IPS DF 6.9 (cell line): ENCODE data around the gene DOCK2.
A peak's percentile ranks its signal among the peaks of the same experiment; 100 is the strongest.
"Not testable (repeated sequence)": the region's sequence is repeated elsewhere in the genome, so short reads cannot be mapped to it uniquely, and the experiment has no call there.

ENCODE experiments used
- DNase-seq: peaks from one replicate; pipeline ENCODE4 v3.0.0-alpha.2; 2013; ENCODE audit warnings: low read depth, low spot score
- H3K27ac ChIP-seq: one replicate; pipeline ENCODE4 v1.5.1; 2013; ENCODE audit warnings: low read length, control low read depth
- H3K27me3 ChIP-seq: 2 replicates; pipeline ENCODE4 v1.6.1; 2013; ENCODE audit warnings: mild to moderate bottlenecking, low read length; ENCODE audit not compliant: control insufficient read depth, insufficient read depth
- H3K36me3 ChIP-seq: 2 replicates; pipeline ENCODE4 v1.6.1; 2013; ENCODE audit warnings: low read length; ENCODE audit not compliant: control insufficient read depth, insufficient read depth
- H3K4me1 ChIP-seq: 2 replicates; pipeline ENCODE4 v1.6.1; 2013; ENCODE audit warnings: low read length; ENCODE audit not compliant: control insufficient read depth, insufficient read depth
- H3K4me3 ChIP-seq: 2 replicates; pipeline ENCODE4 v1.5.1; 2013; ENCODE audit warnings: mild to moderate bottlenecking, low read length
- H3K9me3 ChIP-seq: 2 replicates; pipeline ENCODE4 v1.6.1; 2013; ENCODE audit warnings: low read length, inconsistent platforms; ENCODE audit not compliant: control insufficient read depth, insufficient read depth
- WGBS: extraction: QIAGEN DNeasy Blood & Tissue Kit; methylation state at CpG from one replicate; pipeline ENCODE4 v1.1.7; 2013; ENCODE audit warnings: mixed read lengths, missing lambda C conversion rate; ENCODE audit not compliant: insufficient read length, insufficient coverage; 5-methylcytosine and 5-hydroxymethylcytosine counted together

Gene DOCK2

DNA sequence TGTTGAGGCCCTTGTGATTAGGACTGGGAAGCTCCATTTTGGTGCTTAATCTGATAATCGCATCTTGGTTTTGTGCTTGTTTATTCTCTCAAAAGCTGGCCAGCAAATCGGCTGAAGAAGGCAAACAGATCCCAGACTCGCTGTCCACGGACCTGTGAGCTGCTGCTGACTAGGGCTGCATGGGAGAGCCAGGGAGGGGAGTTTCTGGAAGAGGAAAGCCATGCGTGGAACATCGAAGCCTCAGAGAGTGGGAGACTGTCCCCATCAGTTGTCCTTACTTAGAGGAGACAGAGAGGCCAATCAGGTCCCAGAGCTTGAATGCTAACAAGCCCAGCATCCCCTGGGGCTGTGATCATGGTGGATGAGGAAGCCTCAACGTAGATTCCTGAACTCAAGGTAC, 445.6 kb downstream of the DOCK2 start:
- DNase-seq, result no peak
- H3K4me3 ChIP-seq, result no peak overlapping the region
- no peaks in the 10 kb centered on the region for H3K27me3 ChIP-seq
- no peak overlapping the region for H3K27ac ChIP-seq
- no peaks in the 10 kb centered on the region for H3K9me3 ChIP-seq
- WGBS, result no CpG with 5 or more reads among the region's 7 CpGs
- no peaks in the 10 kb centered on the region for H3K4me1 ChIP-seq
- no peaks in the 10 kb centered on the region for H3K36me3 ChIP-seq

DNA sequence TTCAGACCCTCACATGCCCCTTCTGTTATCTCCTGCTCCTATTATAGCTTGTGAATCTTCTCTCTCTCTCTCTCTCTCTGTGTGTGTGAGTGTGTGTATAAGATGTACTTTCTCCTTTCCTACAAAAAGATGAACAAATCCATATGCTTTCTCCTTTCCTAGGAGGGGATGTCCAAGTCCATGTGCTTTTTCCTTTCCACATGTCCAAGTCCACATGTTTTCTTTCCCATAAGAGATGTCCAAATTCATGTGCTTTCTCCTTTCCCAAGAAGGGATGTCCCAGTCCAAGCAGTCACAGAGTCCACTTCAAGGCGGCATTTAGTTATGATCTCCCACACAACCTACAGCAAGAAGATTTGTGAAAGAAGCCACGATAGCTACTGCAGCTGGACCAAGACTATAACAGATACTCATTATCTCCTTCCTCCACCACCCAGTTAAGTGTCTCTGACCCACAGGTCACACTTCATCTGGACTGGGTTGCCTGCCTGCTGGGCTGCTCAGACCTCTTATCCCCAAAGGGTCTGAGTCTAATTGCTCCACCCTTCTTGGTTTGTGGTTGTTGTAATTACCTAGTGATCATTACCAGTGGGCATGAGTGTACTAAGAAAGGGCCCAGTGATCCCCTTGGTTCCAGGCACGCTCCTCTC, 450.2 kb downstream of the DOCK2 start:
- no peaks in the 10 kb centered on the region for H3K4me1 ChIP-seq
- no peaks in the 10 kb centered on the region for H3K9me3 ChIP-seq
- H3K36me3 ChIP-seq, result no peaks in the 10 kb centered on the region
- H3K27me3 ChIP-seq, result no peaks in the 10 kb centered on the region
- no peak for DNase-seq
- no peak overlapping the region for H3K27ac ChIP-seq
- no CpG with 5 or more reads among the region's 3 CpGs for WGBS
- no peak overlapping the region for H3K4me3 ChIP-seq

DNA sequence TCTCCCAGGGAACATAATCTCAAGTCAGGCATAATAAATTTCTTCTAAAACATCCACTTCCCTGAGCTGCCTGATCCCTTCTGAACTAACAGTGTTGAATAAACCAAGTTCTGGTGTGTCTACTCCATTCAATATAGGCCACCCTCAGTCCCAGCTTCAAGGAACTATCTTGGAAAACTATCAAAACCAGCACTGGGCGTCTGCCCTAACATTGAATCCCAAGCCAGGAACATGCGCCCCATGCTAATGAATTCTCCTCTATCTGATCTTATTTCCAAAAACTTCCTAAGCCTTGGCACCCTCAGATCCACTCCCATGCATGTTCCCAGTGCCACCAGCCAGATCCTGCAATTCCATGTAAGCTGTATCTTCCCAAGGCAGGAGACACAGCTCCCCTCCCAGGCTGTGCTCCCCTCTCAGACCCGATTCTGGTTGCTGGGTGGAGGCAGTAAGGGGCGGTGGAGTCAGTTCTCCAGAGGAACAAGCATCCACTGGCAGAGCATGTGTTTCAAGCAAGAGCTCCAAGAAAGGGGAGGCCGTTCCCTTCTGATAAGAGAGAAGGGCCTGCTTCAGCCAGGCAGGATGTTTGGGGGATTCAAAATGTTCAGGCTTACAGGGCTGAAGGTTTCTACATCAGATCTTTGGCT, 455.5 kb downstream of the DOCK2 start:
- no peak overlapping the region for H3K27ac ChIP-seq
- no peaks in the 10 kb centered on the region for H3K9me3 ChIP-seq
- H3K4me1 ChIP-seq, result no peaks in the 10 kb centered on the region
- WGBS, result no CpG with 5 or more reads among the region's 5 CpGs
- no peak for DNase-seq
- no peaks in the 10 kb centered on the region for H3K27me3 ChIP-seq
- H3K36me3 ChIP-seq, result no peaks in the 10 kb centered on the region
- no peak overlapping the region for H3K4me3 ChIP-seq

DNA sequence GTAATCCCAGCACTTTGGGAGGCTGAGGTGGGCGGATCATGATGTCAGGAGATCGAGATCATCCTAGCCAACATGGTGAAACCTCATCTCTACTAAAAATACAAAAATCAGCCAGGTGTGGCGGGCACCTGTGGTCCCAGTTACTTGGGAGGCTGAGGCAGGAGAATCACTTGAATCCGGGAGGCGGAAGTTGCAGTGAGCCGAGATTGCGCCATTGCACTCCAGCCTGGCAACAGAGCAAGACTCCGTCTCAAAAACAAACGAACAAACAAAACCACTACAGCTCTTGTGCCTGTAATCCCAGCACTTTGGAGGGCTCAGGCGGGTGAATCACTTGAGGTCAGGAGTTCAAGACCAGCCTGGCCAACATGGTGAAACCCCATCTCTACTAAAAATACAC, 457.3 kb downstream of the DOCK2 start:
- not testable (repeated sequence) for H3K27me3 ChIP-seq, H3K4me3 ChIP-seq, H3K36me3 ChIP-seq, H3K9me3 ChIP-seq, H3K4me1 ChIP-seq, H3K27ac ChIP-seq, DNase-seq
- no CpG with 5 or more reads among the region's 10 CpGs for WGBS

DNA sequence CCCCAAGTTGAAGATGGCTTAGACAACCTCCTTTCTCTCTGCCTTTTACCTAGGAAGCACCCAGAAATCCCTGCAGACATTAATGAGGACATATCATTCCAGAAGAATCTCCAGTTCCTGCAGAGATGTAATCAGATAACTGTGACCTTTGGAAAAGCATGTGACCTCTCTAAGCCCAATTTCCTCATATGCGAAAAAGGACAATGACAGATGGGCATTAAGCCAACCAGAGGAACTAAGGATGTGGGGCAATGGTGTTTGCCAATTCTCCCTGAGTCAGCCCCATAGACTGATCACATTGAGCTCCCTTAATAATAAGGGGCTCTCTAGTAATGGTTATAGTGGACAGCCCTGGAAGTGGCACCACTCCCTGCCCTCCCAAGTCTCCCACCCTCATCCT, 458.6 kb downstream of the DOCK2 start:
- no peaks in the 10 kb centered on the region for H3K9me3 ChIP-seq
- WGBS, result no CpG with 5 or more reads among the region's 1 CpG
- no peaks in the 10 kb centered on the region for H3K36me3 ChIP-seq

DNA sequence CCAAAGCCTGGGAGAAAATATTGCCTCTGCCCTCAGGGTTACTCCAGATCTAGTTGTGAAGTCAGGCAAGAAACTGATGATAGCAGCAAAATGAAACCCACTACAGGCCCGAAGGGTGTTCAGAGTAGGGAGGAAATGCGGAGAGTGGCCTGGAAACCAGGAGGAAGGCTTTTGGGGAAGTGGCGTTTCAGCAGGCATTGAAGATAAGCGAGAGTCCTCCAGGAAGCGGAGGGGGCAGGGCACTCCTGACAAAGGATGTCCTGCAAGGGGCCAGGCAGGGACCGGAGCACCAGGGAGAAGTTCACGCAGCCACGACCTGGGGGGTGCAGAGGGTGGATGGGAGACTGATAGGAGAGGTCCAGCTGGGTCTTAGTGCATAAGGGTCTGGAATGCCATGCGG, 460.9 kb downstream of the DOCK2 start:
- WGBS, result no CpG with 5 or more reads among the region's 9 CpGs
- Histone ChIP-seq H3K9me3 (no peaks in the 10 kb centered on the region), H3K4me1 (no peaks in the 10 kb centered on the region), H3K27me3 (no peaks in the 10 kb centered on the region), H3K36me3 (no peaks in the 10 kb centered on the region), H3K27ac (no peak overlapping the region), H3K4me3 (no peak overlapping the region)
- DNase-seq, result no peak

More for the DNA sequence above, 458.6 kb downstream of the DOCK2 start:
- Histone ChIP-seq H3K4me1 (no peaks in the 10 kb centered on the region), H3K27me3 (no peaks in the 10 kb centered on the region), H3K27ac (no peak overlapping the region), H3K4me3 (no peak overlapping the region)
- no peak for DNase-seq

DNA sequence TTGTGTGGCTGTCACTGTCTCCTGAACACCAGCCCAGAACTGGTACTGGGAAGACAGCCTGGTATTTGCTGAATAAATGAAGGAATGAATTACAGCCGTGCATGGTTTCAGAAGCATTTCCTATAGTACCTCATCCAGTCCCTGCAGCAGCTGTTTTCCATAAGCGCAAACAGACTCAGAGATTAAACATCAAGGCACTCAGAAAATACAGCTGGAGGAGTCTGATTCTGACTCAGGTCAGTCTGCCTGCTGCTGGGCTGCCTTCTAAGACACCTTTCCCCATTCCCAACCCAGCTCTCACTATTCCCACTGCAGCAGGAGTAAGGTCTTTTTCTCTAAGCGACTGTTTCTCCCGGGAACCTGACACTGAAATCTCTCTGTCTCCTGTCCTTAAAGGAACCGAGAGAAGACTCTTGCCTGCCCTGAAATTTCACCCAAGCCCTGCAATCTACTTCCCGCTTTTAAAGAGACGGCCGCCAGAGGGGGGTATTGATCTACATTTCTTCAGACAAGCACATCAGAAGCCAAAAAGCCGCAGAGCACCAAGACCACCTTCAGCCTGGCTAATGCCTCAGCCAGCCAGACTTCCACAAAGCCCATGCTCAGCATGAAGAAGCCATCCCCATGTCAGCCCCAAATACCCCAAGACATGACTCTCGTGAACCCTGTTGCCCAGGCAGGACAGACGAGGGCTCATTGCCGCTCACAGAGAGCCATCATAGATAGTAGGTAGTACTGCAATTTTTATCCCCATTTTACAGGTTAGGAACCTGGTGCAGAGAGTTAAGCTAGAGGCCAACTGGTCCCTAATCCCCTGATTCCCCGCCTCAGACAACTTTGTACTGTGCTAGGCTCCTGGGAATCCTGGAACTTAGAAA, 463.2 kb downstream of the DOCK2 start:
- peak; percentile 70 for DNase-seq
- H3K27me3 ChIP-seq, result no peaks in the 10 kb centered on the region
- H3K27ac ChIP-seq, result no peak overlapping the region
- H3K4me1 ChIP-seq, result no peaks in the 10 kb centered on the region
- no peaks in the 10 kb centered on the region for H3K36me3 ChIP-seq
- no peak overlapping the region for H3K4me3 ChIP-seq
- no peaks in the 10 kb centered on the region for H3K9me3 ChIP-seq
- no CpG with 5 or more reads among the region's 13 CpGs for whole genome bisulfite sequencing

DNA sequence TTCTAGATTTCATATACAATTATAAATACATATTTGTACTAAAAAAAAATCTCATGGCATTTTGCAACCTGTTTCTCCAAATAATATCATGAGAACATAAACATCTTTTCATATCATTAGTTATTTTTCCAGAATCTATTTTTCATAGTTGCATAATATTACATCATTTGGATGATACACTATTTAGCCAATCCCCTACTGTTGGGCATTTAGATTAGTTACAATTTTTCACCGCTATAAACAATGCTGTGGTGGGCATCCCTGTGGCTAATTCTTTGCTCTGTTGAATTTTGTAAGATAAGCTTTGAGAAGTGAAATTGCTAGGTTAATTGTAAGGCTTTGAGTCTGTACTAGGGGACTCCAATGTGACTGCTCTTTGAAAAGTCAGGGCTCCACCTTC, 466.4 kb downstream of the DOCK2 start:
- Histone ChIP-seq H3K27me3 (no peaks in the 10 kb centered on the region), H3K9me3 (no peaks in the 10 kb centered on the region), H3K4me3 (no peak overlapping the region), H3K36me3 (no peaks in the 10 kb centered on the region), H3K4me1 (no peaks in the 10 kb centered on the region), H3K27ac (no peak overlapping the region)
- no peak for DNase-seq
- no CpG with 5 or more reads among the region's 1 CpG for WGBS

DNA sequence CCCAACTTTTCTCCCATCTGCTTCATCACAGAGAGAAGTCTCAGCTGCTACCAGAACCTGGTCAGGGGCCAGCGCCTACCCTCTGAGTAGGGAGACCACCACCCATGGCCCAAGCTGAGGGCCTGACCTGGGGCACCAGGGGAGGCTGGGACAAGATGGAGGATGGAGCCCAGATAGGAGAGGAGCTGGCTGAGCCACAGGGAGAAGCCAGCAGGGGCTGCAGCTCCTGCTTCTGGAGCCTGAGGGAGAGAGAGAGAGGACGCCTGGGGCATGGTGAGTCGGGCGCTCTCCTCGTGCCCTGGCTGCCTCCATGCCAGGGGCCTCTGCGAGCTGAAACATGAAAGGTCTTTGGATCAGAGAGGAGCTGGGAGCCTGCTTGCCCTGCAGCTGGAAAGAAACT, 467.2 kb downstream of the DOCK2 start:
- Histone ChIP-seq H3K9me3 (no peaks in the 10 kb centered on the region), H3K4me3 (no peak overlapping the region), H3K27ac (no peak overlapping the region), H3K27me3 (no peaks in the 10 kb centered on the region), H3K36me3 (no peaks in the 10 kb centered on the region), H3K4me1 (peaks cover 2% of the 10 kb centered on the region)
- DNase-seq, result no peak
- no CpG with 5 or more reads among the region's 6 CpGs for WGBS

DNA sequence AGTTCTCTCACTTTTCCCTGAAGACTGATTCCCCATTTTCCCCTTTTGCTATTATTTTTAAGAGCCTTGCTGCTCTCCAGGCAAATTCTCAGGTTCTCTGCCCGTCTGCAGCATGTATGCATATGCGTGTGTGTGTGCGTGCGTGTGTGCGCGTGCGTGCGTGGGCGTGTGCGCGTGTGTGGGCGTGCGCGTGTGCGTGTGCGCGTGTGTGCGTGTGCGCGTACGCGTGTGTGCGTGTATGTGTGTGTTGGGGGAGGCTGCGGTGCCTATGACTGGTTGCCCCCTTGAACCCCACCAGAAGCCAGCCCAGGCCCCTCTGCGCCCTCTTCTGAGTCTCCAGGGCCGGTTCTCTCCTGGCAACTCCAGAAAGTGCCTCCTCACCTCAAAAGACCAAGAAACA, 467.6 kb downstream of the DOCK2 start:
- Histone ChIP-seq H3K4me3 (no peak overlapping the region), H3K9me3 (no peaks in the 10 kb centered on the region), H3K27ac (no peak overlapping the region), H3K27me3 (no peaks in the 10 kb centered on the region), H3K36me3 (no peaks in the 10 kb centered on the region), H3K4me1 (peaks cover 2% of the 10 kb centered on the region)
- no peak for DNase-seq
- WGBS, result 100% methylated on average over 14 of the region's 26 CpGs
